ENCODE data around the gene TAS1R3.

Gene TAS1R3

DNA sequence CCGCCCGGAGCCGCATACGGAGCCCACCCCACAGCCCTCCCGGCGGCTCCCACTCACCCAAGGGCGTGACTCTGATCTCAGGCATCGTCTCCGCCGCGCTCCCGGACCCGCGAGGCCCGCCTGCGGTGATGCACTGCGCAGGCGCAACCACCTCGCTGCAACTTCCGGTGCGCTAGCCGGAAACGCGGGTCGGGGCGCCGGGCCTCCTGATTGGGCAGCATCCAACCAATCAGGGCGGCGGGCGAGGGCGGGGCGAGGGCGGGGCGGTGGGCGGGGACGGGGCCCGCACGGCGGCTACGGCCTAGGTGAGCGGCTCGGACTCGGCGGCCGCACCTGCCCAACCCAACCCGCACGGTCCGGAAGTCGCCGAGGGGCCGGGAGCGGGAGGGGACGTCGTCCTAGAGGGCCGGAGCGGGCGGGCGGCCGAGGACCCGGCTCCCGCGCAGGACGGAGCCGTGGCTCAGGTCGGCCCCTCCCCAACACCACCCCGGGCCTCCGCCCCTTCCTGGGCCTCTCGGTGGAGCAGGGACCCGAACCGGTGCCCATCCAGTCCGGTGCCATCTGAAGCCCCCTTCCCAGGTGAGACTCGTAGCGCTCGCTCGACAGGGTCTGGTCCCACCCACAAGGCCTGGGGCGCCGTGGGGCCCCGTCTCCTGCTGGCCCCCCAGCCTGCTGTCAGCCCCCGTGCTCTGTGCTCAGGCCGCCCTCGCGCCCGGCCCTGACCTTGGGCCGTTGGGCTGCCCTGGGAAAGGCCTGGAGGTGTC is 6.4 kb upstream of the TAS1R3 start, which contains the start of the genes CPTP and INTS11:
Gene CPTP (plus strand): TSS at position 279 of the 764 bp plus-strand sequence. CDS start 2,109 bp downstream, outside the sequence.
Gene INTS11 (minus strand): TSS at position 137 of the 764 bp plus-strand sequence. CDS start 52 bp downstream, at position 85.
- DNase-seq (ENCODE audit: low spot score), result peak; percentile 90

DNA sequence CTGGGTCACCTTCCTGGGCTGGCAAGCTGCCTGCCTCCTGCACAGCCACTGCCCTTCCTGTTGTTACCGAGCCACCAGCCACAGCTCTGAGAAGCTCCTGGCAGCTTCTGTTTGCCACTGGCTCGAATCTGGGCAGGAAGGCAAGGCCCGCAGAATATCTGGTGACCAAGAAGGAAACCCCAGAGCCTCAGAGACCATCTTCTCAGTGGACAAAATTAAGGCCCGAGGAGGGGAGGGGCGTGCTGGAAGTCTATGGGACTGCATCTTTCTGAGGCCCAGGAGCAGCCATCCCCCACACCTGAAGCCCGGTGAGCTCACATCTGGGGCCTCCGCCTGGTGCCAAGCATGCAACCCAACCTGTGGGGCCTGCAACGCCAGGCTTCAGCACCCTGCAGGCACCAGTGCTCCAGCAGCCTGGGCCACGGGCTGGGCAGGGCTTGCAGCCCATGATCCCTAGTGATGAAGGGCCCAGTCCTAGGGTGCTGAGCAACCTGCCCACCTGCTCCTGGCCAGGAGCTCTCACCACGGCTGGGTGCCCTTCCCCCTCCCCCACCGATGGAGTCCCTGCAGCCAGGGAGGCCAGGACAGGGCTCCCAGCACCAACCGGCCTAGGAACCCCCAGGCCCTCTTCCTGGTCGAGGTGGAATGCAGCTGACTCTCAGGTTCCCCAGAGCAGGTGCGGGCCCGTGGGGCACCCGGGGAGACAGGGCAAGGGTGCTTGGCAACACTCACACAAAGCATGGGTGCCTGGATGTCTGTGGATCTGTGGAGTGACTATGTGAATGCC is 5.6 kb upstream of the TAS1R3 start:
- no peak for DNase-seq (ENCODE audit: low spot score)

DNA sequence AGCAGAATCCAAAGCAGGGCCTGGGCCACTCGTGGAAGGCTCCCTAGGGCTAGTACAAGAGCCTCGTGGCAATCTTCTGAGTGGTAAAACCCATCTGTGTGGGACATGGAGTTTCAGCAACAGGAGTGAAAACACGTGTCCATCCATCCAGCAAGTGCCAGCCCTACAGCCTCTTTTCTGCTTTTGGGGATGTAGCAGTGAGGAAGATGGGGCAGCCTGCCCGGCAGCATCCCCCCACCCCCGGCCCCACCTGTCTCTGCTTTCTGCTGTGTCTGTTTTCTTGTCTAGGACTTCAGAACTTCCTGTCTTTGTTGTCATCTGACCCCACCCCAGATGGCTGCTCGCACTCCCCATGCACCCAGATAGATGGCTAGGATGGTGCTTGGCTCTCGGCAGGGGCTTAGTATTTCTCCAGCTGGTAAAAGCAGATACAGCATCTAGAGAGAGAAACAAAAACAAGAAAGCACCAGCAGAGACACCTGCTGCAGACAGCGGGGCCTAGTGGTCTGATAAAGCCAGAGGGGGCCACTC is 4.9 kb upstream of the TAS1R3 start:
- DNase-seq (ENCODE audit: low spot score), result no peak

DNA sequence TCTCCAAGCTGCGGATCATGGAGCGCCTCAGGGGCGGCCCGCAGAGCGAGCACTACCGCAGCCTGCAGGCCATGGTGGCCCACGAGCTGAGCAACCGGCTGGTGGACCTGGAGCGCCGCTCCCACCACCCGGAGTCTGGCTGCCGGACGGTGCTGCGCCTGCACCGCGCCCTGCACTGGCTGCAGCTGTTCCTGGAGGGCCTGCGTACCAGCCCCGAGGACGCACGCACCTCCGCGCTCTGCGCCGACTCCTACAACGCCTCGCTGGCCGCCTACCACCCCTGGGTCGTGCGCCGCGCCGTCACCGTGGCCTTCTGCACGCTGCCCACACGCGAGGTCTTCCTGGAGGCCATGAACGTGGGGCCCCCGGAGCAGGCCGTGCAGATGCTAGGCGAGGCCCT is 3.8 kb upstream of the TAS1R3 start:
- DNase-seq (ENCODE audit: low spot score), result no peak

DNA sequence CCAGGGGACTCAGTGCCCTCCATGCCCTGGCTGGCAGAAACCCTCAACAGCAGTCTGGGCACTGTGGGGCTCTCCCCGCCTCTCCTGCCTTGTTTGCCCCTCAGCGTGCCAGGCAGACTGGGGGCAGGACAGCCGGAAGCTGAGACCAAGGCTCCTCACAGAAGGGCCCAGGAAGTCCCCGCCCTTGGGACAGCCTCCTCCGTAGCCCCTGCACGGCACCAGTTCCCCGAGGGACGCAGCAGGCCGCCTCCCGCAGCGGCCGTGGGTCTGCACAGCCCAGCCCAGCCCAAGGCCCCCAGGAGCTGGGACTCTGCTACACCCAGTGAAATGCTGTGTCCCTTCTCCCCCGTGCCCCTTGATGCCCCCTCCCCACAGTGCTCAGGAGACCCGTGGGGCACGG is 2.8 kb upstream of the TAS1R3 start:
- DNase-seq (ENCODE audit: low spot score), result no peak

DNA sequence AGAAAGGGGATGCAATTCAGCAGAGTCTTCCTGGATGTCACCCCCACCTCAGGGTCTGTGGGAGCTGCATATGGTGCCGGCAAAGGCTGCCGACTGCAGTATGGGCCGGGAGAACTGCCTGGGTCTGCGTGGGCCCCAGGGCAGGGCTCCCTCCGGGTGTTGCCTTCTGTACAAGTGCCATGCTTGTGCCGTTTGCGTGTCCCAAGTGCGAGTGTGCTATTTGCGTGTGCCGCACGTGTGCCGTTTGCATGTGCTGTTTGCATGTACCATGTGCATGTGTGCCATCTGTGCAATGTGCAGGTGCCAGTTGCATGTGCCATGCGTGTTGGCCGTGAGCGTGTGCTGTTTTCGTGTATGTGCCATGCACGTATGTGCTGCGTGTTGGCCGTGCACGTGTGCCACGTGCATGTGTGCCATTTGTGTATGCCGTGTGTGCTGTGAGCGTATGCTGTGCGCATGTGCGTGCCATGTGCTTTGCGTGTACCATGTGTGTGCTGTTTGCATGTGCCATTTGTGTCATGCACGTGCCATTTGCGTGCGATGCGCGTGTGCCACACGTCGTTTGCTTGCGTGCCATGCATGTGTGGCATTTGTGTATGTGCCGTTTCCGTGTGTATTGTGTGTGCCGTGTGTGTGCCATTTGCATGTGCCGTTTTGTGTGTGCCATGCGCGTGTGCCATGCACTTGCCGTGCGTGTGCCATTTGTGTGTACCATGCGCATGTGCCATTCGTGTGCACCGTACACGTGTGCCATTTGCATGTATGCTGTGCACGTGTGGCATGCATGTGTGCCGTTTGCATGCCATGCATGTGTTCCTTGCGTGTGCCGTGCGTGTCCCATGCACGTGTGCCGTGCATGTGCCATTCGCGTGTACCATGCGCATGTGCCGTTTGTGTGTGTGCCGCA is 1.5 kb upstream of the TAS1R3 start:
- DNase-seq (ENCODE audit: low spot score), result no peak

DNA sequence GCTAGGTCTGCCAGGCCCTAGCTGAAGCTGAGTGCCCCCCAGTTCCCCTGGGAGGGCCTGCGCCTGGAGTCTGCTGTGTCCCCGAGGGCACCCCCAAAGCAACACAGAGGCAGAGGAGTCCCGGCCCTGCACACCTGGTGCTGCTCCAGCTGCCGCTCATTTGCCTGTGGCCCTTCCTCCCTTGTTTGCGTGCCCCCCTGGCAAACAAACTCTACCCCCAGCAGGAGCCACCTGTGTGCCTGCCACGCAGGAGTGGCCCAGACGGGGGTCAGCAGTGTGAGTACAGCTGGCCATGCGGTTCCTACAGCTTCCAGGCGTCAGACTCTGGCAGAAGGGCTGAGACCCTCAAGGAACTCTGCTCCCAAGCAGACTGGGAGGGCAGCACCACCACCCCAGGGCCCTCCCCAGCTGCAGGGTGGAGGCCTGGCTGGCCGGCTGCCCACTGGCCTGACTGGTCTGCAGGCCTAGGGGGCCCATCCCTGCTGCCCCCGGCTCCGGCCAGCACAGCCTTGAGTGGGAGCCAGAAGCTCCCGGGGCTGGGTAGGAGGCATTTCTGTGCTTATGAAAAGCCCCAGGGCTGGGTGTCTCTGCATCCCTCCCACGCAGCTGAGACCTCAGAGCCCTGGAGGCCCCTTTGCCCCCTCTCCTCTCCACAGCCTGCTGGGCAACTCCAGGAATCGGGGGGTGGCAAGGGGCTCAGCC is 563 bp upstream of the TAS1R3 start:
- DNase-seq (ENCODE audit: low spot score), result no peak

DNA sequence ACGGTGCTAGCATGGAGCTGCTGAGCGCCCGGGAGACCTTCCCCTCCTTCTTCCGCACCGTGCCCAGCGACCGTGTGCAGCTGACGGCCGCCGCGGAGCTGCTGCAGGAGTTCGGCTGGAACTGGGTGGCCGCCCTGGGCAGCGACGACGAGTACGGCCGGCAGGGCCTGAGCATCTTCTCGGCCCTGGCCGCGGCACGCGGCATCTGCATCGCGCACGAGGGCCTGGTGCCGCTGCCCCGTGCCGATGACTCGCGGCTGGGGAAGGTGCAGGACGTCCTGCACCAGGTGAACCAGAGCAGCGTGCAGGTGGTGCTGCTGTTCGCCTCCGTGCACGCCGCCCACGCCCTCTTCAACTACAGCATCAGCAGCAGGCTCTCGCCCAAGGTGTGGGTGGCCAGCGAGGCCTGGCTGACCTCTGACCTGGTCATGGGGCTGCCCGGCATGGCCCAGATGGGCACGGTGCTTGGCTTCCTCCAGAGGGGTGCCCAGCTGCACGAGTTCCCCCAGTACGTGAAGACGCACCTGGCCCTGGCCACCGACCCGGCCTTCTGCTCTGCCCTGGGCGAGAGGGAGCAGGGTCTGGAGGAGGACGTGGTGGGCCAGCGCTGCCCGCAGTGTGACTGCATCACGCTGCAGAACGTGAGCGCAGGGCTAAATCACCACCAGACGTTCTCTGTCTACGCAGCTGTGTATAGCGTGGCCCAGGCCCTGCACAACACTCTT is 1.1 kb downstream of the TAS1R3 start:
- no peak for DNase-seq (ENCODE audit: low spot score)

DNA sequence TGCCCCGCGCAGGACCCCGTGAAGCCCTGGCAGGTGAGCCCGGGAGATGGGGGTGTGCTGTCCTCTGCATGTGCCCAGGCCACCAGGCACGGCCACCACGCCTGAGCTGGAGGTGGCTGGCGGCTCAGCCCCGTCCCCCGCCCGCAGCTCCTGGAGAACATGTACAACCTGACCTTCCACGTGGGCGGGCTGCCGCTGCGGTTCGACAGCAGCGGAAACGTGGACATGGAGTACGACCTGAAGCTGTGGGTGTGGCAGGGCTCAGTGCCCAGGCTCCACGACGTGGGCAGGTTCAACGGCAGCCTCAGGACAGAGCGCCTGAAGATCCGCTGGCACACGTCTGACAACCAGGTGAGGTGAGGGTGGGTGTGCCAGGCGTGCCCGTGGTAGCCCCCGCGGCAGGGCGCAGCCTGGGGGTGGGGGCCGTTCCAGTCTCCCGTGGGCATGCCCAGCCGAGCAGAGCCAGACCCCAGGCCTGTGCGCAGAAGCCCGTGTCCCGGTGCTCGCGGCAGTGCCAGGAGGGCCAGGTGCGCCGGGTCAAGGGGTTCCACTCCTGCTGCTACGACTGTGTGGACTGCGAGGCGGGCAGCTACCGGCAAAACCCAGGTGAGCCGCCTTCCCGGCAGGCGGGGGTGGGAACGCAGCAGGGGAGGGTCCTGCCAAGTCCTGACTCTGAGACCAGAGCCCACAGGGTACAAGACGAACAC is 1.8 kb downstream of the TAS1R3 start:
- no peak for DNase-seq (ENCODE audit: low spot score)

DNA sequence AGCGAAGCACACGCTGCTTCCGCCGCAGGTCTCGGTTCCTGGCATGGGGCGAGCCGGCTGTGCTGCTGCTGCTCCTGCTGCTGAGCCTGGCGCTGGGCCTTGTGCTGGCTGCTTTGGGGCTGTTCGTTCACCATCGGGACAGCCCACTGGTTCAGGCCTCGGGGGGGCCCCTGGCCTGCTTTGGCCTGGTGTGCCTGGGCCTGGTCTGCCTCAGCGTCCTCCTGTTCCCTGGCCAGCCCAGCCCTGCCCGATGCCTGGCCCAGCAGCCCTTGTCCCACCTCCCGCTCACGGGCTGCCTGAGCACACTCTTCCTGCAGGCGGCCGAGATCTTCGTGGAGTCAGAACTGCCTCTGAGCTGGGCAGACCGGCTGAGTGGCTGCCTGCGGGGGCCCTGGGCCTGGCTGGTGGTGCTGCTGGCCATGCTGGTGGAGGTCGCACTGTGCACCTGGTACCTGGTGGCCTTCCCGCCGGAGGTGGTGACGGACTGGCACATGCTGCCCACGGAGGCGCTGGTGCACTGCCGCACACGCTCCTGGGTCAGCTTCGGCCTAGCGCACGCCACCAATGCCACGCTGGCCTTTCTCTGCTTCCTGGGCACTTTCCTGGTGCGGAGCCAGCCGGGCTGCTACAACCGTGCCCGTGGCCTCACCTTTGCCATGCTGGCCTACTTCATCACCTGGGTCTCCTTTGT is 2.6 kb downstream of the TAS1R3 start:
- DNase-seq (ENCODE audit: low spot score), result no peak

DNA sequence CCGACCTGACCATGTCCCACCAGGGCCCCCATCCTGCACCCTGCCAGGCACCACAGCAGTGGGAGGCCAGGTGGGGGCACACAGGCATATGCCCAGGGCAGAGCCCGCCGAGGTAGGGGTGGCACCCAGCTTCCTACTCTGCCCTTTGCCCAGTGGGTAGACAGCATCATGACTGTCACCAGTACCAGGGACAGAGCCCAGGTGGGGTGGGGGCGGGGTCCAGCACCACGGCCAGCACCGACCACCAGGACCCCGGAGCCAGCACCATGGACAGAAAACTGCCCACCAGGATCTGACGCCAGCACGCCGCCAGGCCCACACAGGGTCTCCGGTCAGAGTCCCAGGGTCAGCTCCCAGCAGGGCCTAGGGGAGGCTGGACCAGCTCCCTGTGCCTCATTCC is 3.8 kb downstream of the TAS1R3 start:
- no peak for DNase-seq (ENCODE audit: low spot score)

DNA sequence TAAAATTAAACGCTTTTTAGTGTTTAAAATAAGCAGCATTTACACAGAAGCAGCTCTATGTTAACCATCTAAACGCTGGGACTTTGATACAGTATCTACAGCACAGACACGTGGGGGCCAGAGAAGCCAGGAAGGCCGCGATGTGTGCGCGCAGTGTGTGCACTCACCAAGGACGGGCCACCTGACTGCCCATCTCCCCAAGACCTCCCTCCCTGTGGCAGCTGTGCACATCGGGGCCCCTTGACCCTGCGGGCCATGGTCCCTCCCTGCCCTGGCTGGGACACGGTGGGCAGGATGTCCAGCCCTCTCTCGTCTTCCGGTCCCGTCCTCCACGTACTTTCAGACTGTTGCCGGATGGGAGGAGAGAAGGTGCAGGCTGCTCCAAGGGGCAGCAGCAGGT is 4.2 kb downstream of the TAS1R3 start:
- DNase-seq (ENCODE audit: low spot score), result no peak

DNA sequence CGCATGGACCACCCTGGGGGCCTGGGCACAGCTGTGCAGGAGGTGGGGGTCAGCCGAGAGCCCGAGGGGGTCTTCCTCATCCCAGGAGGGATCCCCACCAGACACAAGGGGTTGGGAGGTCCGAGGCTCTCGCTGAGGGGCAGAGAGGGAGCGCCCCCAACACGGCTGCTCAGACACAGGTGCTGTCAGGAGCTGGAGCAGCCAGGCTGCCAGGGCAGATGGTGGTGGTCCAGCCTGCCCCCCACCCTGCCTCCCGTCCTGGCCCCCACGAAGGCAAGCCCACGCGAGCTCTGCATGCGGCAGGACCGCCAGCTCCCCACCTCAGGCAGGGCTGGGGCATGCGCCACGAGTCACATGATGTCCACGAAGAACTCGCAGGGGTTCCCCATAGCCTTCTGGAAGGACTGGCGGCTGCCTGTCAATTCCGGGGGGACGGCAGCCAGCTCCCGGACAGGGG is 4.7 kb downstream of the TAS1R3 start:
- no peak for DNase-seq (ENCODE audit: low spot score)

DNA sequence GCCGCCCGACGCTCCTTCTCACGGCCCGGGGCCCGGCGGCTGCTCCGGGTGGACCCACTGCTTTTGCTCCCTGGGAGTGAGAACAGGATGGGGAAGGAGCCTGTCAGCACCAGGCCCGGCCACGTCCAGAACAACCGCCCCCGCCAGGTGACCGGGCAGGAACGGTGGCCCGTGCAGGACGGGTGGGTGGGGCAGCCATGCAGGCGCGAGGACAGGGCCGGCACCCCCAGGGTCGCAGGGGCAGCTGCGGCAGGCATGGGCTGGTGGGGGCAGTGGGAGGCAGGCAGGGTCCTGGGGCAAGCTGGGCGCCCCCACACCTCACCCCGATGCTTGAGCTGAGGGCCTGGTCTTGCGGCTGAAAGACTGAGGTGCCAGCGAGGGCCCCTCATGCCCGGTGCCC is 5.4 kb downstream of the TAS1R3 start:
- DNase-seq (ENCODE audit: low spot score), result no peak

DNA sequence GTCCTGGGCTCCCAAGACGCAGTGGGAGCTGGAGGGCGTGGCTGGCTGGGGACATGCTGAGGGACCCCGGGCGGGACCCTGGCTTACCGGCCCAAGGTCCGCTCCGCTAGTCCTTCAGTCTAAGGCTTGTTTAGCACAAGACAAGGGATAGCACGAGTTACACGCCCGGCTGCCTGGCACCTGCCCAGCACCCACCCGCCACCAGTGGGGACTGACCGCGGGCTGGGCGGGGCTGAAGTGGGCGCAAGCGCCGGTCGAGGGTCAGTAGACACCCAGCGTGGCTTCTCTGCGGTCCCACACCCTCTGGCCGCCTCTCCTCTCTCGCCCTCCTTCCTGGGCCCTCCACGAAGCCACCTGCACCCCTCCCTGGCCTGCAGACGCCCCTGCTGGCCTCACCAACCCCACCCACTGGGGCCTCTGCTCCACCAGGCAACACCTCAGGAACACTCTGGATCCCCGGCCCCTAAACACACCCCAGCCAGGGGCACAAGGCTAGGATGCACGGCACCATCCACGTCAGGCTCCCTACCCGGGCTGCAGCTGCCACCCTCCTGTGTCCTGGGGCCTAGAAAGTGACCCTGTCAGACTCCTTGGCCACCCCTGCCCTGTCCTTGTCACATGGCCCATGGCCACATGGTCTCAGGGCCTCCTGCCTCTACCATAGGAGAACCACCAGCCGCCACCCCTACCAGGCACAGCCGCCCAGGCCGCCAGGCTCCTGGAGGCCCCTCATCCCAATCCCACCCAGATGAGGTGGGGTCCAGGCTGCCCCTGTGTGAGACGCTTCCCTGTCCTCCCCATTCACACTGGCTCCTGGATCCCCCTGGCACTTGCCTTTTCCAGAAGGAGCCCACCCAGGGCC is 6.1 kb downstream of the TAS1R3 start:
- DNase-seq (ENCODE audit: low spot score), result no peak

DNA sequence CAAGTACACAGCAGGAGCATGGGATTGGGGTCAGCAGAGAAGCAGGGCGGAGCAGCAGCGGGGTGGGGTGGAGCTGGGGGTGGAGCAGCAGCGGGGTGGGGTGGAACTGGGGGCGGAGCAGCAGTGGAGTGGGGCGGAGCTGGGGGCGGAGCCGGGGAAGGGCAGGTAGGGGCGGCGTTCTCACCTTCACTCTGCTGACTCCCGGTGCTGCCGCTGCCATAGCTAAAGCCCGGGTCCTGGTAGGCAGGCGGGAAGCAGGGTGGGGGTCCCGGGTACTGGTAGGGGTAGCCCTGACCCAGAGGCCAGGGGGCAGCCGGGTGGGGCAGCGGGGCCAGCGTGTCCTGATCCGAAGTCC is 6.7 kb downstream of the TAS1R3 start:
- DNase-seq (ENCODE audit: low spot score), result peak; percentile 35

DNA sequence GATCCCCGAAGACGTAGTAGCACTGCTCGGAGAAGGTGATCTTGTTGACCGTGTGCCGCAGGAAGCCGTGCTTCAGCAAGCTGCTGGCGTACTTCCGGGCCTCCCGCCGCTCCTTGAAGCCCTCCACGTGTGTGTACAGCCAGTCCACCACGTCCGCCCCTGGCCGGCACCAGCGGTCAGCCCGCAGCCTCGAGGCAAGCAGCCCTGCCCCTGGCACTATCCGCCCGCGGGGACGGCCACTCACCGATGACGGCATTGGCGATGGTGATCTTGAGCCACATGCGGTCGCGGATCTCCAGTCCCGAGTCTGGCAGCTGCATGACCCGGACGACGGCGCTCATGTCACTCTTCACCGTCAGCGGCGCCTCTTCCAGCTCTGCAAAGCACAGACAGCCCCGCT is 7.2 kb downstream of the TAS1R3 start:
- DNase-seq (ENCODE audit: low spot score), result no peak

DNA sequence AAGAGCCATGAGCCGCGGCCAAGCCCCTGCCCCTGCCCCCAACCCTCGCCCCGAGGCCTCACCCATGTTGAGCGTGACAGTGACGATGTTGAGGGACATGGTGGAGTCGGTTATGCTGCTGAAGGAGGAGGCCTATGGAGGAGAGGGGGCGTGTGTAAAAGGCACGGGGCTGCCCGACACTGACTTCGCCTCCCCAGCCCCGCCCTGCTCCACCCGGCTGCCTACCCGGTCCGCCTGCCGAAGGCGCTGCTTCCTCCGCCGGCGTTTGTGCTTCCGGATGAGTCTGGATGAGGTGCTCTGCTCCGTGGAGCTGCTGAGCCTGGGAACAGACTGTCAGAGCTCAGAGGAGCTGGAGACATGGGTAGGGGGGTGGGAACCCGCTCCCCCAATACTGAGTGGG is 9.1 kb downstream of the TAS1R3 start:
- DNase-seq (ENCODE audit: low spot score), result no peak

Measured in COLO829 (cell line).